Esophagus muscularis mucosa (tissue), 4 donors: ENCODE data around the gene OTX2.

Source experiments
- CTCF ChIP-seq, 3 experiments: fragments of 200-600 bp in 2 of 3; fragments of 450-650 bp in 1 of 3; sonication (generic) in 2 of 3; IDR thresholded peaks; one replicate each; pipeline ENCODE4 v1.5.1; 2017 to 2019; ENCODE audit warnings: antibody characterized with exemption in 3 of 3, mild to moderate bottlenecking in 2 of 3, moderate library complexity in 1 of 3
- EP300 ChIP-seq: sonication (generic); formaldehyde crosslinking; IDR thresholded peaks from one replicate; pipeline ENCODE4 v1.6.1; 2017; ENCODE audit warnings: antibody characterized with exemption
- POLR2A ChIP-seq: fragments of 450-650 bp; IDR thresholded peaks from one replicate; pipeline ENCODE4 v1.6.1; 2017; ENCODE audit warnings: antibody characterized with exemption, moderate library complexity, mild to moderate bottlenecking, low read depth

GRCh38 chr14:56806760-56807159 is 3.5 kb downstream of the OTX2 start:
- TF ChIP-seq CTCF (IDR thresholded peaks at IDR 0.05) (no peak), EP300 (no peak), POLR2A (no peak)
